ENCODE measurements around the gene ATAD5. TPM values are rescaled to one million over a fixed set of nuclear protein-coding genes. Genes with fewer than 3 reads are reported as not detected.
A peak's percentile ranks its signal among the peaks of the same experiment; 100 is the strongest.
"Not testable (repeated sequence)": the region's sequence is repeated elsewhere in the genome, so short reads cannot be mapped to it uniquely, and the experiment has no call there.

Gene ATAD5
- total RNA-seq, 2 experiments from 2014 or later: 27.1 to 33.2 TPM

- no peaks in the 10 kb centered on the region for H3K9me3 Mint-ChIP-seq
- H3K4me1 Mint-ChIP-seq: peaks cover 62% of the 10 kb centered on the region
- POLR2A ChIA-PET: no interaction called here
- peaks cover 43% of the 10 kb centered on the region for H3K36me3 Mint-ChIP-seq (ENCODE audit: low read depth)
- H3K4me3 Mint-ChIP-seq: no peak overlapping the region
- no peaks in the 10 kb centered on the region for H3K27me3 Mint-ChIP-seq
- H3K27ac Mint-ChIP-seq: peak overlapping the region; percentile 85
- DNase-seq: no peak
- CTCF ChIA-PET: interaction anchor here (0.5 to 5.3 kb wide), 3 partner anchors 12 to 688 kb away, joined by 3 to 39 read pairs (median 4); partner anchors contain the start of gene CRLF3
Measured at GRCh38 chr17:30812218-30813177, 19.3 kb upstream of the ATAD5 start.

- POLR2A ChIA-PET, H3K9me3 Mint-ChIP-seq, H3K27me3 Mint-ChIP-seq, H3K4me3 Mint-ChIP-seq, H3K27ac Mint-ChIP-seq, DNase-seq: not testable (repeated sequence)
- peaks cover 58% of the 10 kb centered on the region for H3K4me1 Mint-ChIP-seq
- CTCF ChIA-PET: interaction anchor here (0.6 to 2.1 kb wide), 2 partner anchors 10 to 93 kb away, joined by 4 to 11 read pairs; partner anchors contain the start of gene CRLF3
- H3K36me3 Mint-ChIP-seq (ENCODE audit: low read depth): peaks cover 46% of the 10 kb centered on the region
Measured at GRCh38 chr17:30814236-30814635, 17.5 kb upstream of the ATAD5 start.

GRCh38 chr17:30814860-30815259 is 16.9 kb upstream of the ATAD5 start:
- H3K27me3 Mint-ChIP-seq, H3K4me3 Mint-ChIP-seq, H3K9me3 Mint-ChIP-seq, POLR2A ChIA-PET, DNase-seq: not testable (repeated sequence)
- Mint-ChIP-seq H3K27ac (peak overlapping the region; percentile 66), H3K36me3 (ENCODE audit: low read depth) (peaks cover 43% of the 10 kb centered on the region), H3K4me1 (peaks cover 57% of the 10 kb centered on the region)
- CTCF ChIA-PET: interaction anchor here (2.1 kb wide), 1 partner anchor 10 kb away, joined by 11 read pairs; the partner anchor contains the start of gene CRLF3

- Mint-ChIP-seq H3K9me3 (peaks cover 3% of the 10 kb centered on the region), H3K27me3 (no peaks in the 10 kb centered on the region), H3K36me3 (ENCODE audit: low read depth) (peaks cover 41% of the 10 kb centered on the region), H3K4me3 (no peak overlapping the region), H3K4me1 (peaks cover 58% of the 10 kb centered on the region), H3K27ac (no peak overlapping the region)
- no peak for DNase-seq
- POLR2A ChIA-PET: no interaction called here
- CTCF ChIA-PET: interaction anchor here (2.1 kb wide), 1 partner anchor 8 kb away, joined by 11 read pairs; the partner anchor contains the start of gene CRLF3
Measured at GRCh38 chr17:30816165-30816564, 15.6 kb upstream of the ATAD5 start.

- H3K27ac Mint-ChIP-seq: peak overlapping the region; percentile 93
- DNase-seq: no peak
- H3K9me3 Mint-ChIP-seq: peaks cover 3% of the 10 kb centered on the region
- ChIA-PET POLR2A (interaction anchor here (0.5 kb wide), 1 partner anchor 702 kb away, joined by 4 read pairs; no protein-coding TSS in a partner anchor), CTCF (interaction anchor here (0.6 to 2.9 kb wide), 4 partner anchors 10 to 56 kb away, joined by 3 to 15 read pairs (median 4); no protein-coding TSS in a partner anchor)
- peak overlapping the region; percentile 94 for H3K4me3 Mint-ChIP-seq
- H3K36me3 Mint-ChIP-seq (ENCODE audit: low read depth): peaks cover 48% of the 10 kb centered on the region
- peaks cover 51% of the 10 kb centered on the region for H3K4me1 Mint-ChIP-seq
- H3K27me3 Mint-ChIP-seq: no peaks in the 10 kb centered on the region
Measured at GRCh38 chr17:30819971-30820705, 11.6 kb upstream of the ATAD5 start.

GRCh38 chr17:30821871-30822723 is 9.7 kb upstream of the ATAD5 start:
- Mint-ChIP-seq H3K27ac (peak overlapping the region; percentile 93), H3K9me3 (peaks cover 3% of the 10 kb centered on the region), H3K4me3 (peak overlapping the region; percentile 94), H3K36me3 (ENCODE audit: low read depth) (peaks cover 37% of the 10 kb centered on the region), H3K4me1 (peaks cover 55% of the 10 kb centered on the region), H3K27me3 (no peaks in the 10 kb centered on the region)
- no peak for DNase-seq
- ChIA-PET CTCF (interaction anchor here (2.9 kb wide), 1 partner anchor 12 kb away, joined by 15 read pairs; no protein-coding TSS in a partner anchor), POLR2A (interaction anchor here (0.7 to 0.8 kb wide), 2 partner anchors 11 to 13 kb away, joined by 4 to 6 read pairs; no protein-coding TSS in a partner anchor)

GRCh38 chr17:30822919-30823318 is 8.8 kb upstream of the ATAD5 start:
- ChIA-PET CTCF (interaction anchor here (1.4 to 4.3 kb wide), 2 partner anchors 12 to 17 kb away, joined by 4 to 39 read pairs; no protein-coding TSS in a partner anchor), POLR2A (interaction anchor here (0.7 kb wide), 1 partner anchor 13 kb away, joined by 4 read pairs; no protein-coding TSS in a partner anchor)
- Mint-ChIP-seq H3K36me3 (ENCODE audit: low read depth) (peaks cover 36% of the 10 kb centered on the region), H3K27ac (peak overlapping the region; percentile 93), H3K4me1 (peaks cover 55% of the 10 kb centered on the region), H3K4me3 (peak overlapping the region; percentile 94)
- peak; percentile 31 for DNase-seq
- not testable (repeated sequence) for H3K9me3 Mint-ChIP-seq, H3K27me3 Mint-ChIP-seq

GRCh38 chr17:30823421-30823820 is 8.3 kb upstream of the ATAD5 start:
- H3K4me3 Mint-ChIP-seq: peak overlapping the region; percentile 94
- no peaks in the 10 kb centered on the region for H3K27me3 Mint-ChIP-seq
- peaks cover 52% of the 10 kb centered on the region for H3K4me1 Mint-ChIP-seq
- ChIA-PET POLR2A (no interaction called here), CTCF (interaction anchor here (1.1 to 4.3 kb wide), 7 partner anchors 8 to 347 kb away, joined by 3 to 39 read pairs (median 5); partner anchors contain the start of gene GOSR1)
- H3K9me3 Mint-ChIP-seq: peaks cover 3% of the 10 kb centered on the region
- H3K27ac Mint-ChIP-seq: peak overlapping the region; percentile 93
- no peak for DNase-seq
- H3K36me3 Mint-ChIP-seq (ENCODE audit: low read depth): peaks cover 32% of the 10 kb centered on the region

- POLR2A ChIA-PET: interaction anchor here (0.6 to 0.8 kb wide), 2 partner anchors 14 to 18 kb away, joined by 3 read pairs; no protein-coding TSS in a partner anchor
- peaks cover 26% of the 10 kb centered on the region for H3K36me3 Mint-ChIP-seq (ENCODE audit: low read depth)
- DNase-seq: peak; percentile 43
- no peaks in the 10 kb centered on the region for H3K27me3 Mint-ChIP-seq
- peak overlapping the region; percentile 94 for H3K4me3 Mint-ChIP-seq
- H3K4me1 Mint-ChIP-seq: peaks cover 46% of the 10 kb centered on the region
- CTCF ChIA-PET: interaction anchor here (0.7 to 4.3 kb wide), 11 partner anchors 9 to 516 kb away, joined by 3 to 39 read pairs (median 4); partner anchors contain the start of gene GOSR1
- no peaks in the 10 kb centered on the region for H3K9me3 Mint-ChIP-seq
- peak overlapping the region; percentile 93 for H3K27ac Mint-ChIP-seq
Measured at GRCh38 chr17:30824002-30824355, 7.8 kb upstream of the ATAD5 start.

- H3K4me1 Mint-ChIP-seq: peaks cover 41% of the 10 kb centered on the region
- peak within 1 kb of the TSS; percentile 94 for H3K4me3 Mint-ChIP-seq
- H3K36me3 Mint-ChIP-seq (ENCODE audit: low read depth): peaks cover 20% of the 10 kb centered on the region
- POLR2A ChIA-PET: interaction anchor here (0.6 to 0.8 kb wide), 2 partner anchors 15 to 18 kb away, joined by 3 read pairs; no protein-coding TSS in a partner anchor
- peak; percentile 90 for DNase-seq
- H3K9me3 Mint-ChIP-seq: no peaks in the 10 kb centered on the region
- peak within 1 kb of the TSS; percentile 93 for H3K27ac Mint-ChIP-seq
- CTCF ChIA-PET: interaction anchor here (0.7 to 4.3 kb wide), 15 partner anchors 8 to 515 kb away, joined by 3 to 39 read pairs (median 4); partner anchors contain the start of gene GOSR1
- no peaks in the 10 kb centered on the region for H3K27me3 Mint-ChIP-seq
Measured at GRCh38 chr17:30824356-30825145, 7.2 kb upstream of the ATAD5 start, which contains the start of gene CRLF3. TSS of gene CRLF3 (minus strand) at chr17:30824692. CDS start at chr17:30824651, 41 bp downstream.

GRCh38 chr17:30827082-30827481 is 4.7 kb upstream of the ATAD5 start:
- Mint-ChIP-seq H3K27ac (no peak overlapping the region), H3K4me1 (peaks cover 31% of the 10 kb centered on the region), H3K9me3 (no peaks in the 10 kb centered on the region), H3K36me3 (ENCODE audit: low read depth) (peaks cover 9% of the 10 kb centered on the region), H3K27me3 (no peaks in the 10 kb centered on the region), H3K4me3 (no peak overlapping the region)
- POLR2A ChIA-PET: interaction anchor here (1.5 kb wide), 1 partner anchor 37 kb away, joined by 8 read pairs; no protein-coding TSS in a partner anchor
- CTCF ChIA-PET: interaction anchor here (4.3 kb wide), 1 partner anchor 16 kb away, joined by 39 read pairs; no protein-coding TSS in a partner anchor
- no peak for DNase-seq

Data from activated CD4-positive, alpha-beta T cell treated with anti-CD3 and anti-CD28 coated beads, Interleukin-2, amount 10 ng/mL, durations not matched to agents 7 days and 5 days (primary cell).